ENCODE results near the gene AARS2.

Gene AARS2

DNA sequence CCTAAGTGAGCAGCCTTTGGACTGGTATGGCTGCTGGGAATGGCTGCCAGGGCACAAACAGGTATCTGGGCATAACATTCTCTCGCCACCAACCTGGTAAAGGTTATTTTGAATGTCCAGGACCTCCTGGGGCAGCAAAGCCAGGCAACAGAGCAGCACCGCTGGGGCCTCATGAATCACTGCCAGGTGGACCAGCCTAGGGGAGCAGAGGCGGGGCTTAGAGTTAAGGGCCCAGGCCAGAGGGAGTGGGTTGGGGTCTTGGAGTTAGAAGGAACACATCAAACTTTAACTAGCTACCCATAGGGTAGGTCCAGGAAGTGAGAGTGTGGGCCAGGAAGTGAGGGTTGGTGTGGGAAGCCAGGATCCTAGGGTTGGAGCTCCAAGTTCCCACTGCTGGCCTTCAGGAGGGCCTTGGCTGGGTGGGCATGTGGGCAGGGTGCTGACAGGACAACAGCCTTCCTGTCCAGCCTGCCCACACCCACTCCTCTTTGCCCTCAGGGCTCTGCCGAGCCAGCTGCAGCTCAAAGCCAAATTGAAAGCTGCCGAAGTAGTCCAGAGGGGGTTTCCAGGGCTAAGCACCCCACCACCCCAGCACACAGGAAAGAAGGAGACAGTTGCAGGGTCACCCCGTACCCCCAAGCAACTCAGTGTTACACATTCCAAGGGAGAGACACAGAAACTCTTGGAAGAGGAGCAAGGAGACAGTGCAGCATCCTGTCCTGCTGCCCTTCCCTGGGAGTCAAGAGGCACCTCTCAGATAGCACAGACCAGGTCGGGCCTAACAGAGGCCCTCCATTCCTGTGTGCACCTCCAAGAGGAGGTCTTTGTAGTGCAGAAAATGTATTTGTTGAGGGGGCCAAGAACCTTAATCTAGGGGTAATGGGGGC is 50.4 kb downstream of the AARS2 start:
- no peak for DNase-seq (ENCODE audit: low spot score)

DNA sequence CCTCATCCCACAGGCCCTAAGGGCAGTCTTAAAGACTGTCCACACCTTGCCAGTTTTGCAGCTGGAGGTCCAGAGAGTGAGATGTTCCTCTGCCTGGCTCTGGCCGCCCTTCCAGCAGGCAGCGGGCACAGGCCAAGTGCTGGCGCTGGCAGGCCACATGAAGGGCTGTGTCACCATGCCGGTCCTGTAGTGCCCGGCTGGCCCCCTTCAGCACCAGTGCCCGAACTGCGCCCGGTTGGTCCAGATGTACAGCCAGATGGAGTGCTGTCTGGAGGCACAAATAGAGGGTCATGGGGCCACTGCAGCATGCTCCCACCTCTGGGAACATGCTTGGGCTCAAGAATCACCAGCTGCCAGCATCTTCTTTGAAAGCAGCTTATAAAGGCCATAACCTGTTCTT is 51.6 kb downstream of the AARS2 start:
- no peak for DNase-seq (ENCODE audit: low spot score)

DNA sequence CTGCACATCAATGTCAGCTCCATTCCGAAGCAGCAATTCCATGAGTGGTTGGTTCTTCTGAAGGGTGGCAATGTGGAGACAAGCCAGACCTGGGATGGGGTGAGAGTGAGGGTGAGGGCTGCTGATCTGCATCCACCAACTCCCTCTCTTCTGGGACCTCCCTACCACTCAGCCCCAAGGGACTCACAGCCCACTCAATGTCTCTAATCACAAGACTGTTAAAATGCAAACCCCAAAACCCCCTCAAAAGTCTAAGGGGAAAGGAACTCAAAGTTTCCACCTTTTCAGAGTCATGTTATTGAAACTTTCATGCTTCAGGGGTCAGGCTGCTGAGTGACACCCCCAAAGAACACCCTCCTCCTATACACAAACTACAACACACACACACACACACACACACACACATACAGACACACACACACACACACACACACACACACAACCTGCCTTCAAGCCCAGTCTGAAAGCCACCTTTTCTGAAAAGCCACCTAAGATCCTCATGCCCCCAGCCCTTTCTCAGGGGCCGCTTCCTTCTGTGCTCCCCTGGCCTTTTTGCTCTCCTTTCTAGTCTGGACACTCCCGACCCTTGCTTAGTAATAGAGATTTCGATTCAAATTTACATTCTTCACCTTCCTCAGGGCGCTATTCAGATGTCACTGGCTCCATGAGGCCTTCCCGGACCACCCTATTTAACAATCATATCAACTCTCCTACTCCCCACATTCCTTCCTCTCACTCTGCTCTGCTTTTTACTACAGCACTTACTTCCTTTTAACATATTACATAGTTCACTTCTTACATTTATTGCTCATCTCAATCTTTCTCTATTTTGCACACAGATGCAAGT is 52.5 kb downstream of the AARS2 start:
- no peak for DNase-seq (ENCODE audit: low spot score)

GRCh38 chr6:44260011-44260410 is 53.1 kb downstream of the AARS2 start:
- DNase-seq (ENCODE audit: low spot score): no peak

GRCh38 chr6:44258921-44259320 is 54.2 kb downstream of the AARS2 start:
- DNase-seq (ENCODE audit: low spot score): no peak

GRCh38 chr6:44258325-44258863 is 54.8 kb downstream of the AARS2 start:
- no peak for DNase-seq (ENCODE audit: low spot score)

DNA sequence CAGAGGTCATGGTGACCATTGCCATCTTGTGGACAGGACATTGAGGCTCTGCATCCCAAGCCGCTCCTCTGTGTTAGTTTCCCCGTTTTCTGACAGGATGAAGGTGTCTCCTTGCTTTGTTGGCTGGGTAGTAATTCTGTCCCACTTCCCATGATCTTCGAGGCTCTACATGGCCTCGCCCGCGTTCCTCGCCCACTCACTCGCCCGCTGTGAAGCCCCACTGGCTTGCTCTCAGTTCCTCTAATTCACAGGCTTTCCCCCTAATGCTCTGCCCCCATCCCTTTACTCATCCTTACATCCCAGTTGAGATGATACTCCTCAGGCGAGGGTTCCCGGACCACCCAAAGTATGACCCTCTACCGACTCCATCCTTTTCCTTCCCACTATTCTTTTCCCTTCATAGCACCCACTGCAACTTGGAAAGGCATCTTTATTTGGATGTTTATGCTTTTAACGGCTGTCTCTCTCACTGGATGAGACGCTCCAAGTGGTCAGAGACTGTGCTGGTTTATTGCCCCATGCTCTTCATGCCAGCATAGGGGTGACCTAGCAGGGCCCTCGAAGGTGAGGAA is 55.3 kb downstream of the AARS2 start:
- no peak for DNase-seq (ENCODE audit: low spot score)

GRCh38 chr6:44257025-44257752 is 56.0 kb downstream of the AARS2 start, which contains the start of gene SLC35B2:
Gene SLC35B2 (minus strand): TSS chr6:44257528. CDS start chr6:44257410, 118 bp downstream.
- peak; percentile 87 for DNase-seq (ENCODE audit: low spot score)

DNA sequence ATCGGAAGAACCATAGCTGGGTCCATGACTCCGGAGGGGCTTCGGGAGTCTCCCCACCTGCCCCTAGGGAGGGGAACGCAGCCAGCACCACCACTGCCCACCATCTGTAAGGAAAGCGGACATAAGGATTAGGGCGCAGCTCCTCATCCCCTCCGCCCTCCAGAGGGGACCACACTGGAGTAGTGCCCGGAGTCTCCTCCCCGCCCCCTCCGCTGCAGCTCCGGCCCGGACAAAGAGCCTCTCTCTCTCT is 56.4 kb downstream of the AARS2 start:
- no peak for DNase-seq (ENCODE audit: low spot score)

GRCh38 chr6:44255871-44256774 is 57.0 kb downstream of the AARS2 start:
- no peak for DNase-seq (ENCODE audit: low spot score)

- no peak for DNase-seq (ENCODE audit: low spot score)
Observed at GRCh38 chr6:44255105-44255808, 57.9 kb downstream of the AARS2 start.

DNA sequence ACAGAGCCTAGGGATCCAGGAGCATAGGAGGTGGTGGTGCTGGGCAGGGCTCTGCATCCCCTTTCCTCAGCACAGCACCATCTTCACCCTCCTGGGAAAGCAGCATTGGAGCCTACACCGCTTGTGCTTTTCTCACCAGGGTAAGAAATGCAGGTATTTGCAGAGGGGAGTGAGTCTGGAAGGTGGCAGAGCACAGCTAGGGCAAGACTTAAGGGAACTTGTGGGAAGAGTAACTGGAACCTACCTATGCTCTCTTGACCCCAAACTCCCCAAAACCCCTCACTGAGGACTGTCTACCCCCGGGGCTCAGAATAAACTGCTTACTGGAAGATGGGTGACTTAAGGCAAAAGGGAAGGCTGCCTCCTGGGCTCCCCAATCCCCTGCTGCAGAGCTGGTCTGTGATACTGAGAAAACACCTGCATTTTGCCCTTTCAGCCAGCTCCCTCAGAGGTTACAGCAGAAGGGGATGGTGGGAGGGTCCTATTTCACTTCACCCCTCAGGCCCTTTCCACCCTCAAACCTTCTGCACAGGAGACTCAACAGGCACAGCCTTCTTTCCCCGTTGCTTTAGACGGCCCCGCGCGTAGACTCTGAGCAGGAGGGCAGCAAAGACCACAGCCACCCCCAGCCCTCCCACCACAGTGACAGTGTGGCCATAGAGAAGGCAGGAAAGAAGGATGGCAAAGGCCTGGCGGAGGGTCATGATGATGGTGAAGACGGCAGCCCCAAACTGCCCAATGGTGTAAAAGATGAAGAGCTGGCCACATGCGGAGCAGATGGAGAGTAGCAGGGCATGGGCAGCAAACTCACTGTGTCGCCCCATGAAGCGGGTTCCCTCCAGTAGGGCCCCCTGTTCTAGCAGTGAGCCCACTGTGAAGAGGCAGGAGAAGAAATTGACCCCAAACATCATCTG is 58.7 kb downstream of the AARS2 start:
- no peak for DNase-seq (ENCODE audit: low spot score)

GRCh38 chr6:44253307-44254101 is 59.6 kb downstream of the AARS2 start:
- DNase-seq (ENCODE audit: low spot score): no peak

DNA sequence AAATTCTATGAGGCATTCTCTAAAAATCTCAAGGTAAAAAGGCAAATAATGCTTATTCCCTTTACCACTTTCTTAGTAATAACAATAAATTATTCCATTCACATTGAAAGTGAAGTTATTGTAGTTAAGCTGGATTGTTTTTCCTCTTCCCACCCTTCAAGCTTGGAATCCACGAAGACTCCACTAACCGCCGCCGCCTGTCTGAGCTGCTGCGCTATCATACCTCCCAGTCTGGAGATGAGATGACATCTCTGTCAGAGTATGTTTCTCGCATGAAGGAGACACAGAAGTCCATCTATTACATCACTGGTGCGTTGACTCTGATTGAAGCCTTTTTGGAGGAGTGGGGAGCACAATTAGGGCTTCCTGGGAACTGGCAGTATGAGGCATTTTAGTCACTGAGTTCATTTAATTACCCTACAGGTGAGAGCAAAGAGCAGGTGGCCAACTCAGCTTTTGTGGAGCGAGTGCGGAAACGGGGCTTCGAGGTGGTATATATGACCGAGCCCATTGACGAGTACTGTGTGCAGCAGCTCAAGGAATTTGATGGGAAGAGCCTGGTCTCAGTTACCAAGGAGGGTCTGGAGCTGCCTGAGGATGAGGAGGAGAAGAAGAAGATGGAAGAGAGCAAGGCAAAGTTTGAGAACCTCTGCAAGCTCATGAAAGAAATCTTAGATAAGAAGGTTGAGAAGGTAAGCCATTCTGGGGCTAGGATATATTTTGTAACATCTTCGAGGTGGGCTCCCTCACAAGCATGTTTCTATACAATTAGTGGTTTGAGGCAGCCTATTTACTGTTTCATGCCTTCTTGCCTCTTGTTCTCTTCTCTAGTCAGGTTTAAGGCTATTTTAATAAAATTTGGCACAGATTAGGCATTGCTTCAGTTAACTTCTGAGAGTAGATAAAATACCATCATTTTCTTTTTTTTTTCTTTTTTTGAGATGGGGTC is 61.3 kb downstream of the AARS2 start:
- no peak for DNase-seq (ENCODE audit: low spot score)

DNA sequence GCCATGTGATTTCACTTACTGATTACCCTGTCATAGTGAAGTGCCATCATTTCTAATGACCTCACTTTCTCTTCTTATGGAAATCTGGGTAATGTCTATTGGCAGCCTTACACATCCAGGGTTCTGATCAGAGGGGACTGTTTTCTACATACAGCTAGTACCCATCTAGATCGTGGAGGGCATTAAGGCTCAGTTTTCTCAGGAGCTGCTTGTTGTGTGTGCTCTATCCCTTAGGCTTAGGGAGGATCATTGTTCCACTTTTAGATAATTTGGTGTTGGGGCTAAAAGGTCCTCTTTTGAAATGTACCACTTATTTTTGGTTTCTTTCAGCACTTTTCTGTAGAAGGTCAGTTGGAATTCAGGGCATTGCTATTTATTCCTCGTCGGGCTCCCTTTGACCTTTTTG is 62.4 kb downstream of the AARS2 start:
- no peak for DNase-seq (ENCODE audit: low spot score)

DNA sequence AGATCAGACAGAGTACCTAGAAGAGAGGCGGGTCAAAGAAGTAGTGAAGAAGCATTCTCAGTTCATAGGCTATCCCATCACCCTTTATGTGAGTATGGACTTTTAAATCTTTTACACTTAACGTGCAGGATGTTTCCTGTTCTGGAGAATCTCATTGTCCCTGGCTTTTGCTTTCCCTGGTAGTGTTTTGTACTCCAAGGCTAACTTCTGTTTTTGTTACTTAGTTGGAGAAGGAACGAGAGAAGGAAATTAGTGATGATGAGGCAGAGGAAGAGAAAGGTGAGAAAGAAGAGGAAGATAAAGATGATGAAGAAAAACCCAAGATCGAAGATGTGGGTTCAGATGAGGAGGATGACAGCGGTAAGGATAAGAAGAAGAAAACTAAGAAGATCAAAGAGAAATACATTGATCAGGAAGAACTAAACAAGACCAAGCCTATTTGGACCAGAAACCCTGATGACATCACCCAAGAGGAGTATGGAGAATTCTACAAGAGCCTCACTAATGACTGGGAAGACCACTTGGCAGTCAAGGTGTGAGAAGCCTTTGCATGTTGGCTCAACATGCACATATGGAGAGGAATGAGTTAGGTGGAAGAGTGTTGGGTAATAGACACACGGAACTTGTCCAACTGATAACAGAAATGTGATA is 63.0 kb downstream of the AARS2 start:
- no peak for DNase-seq (ENCODE audit: low spot score)

Measured in hepatic stellate cell (primary cell).